GM23248 (cell line): ENCODE data around the gene NHP2.

Experiments used
- EZH2 ChIP-seq: fragments of 200-600 bp; sonication (generic); IDR thresholded peaks from 2 replicates; pipeline ENCODE4 v1.6.1; 2018; ENCODE audit warnings: antibody characterized with exemption, mild to moderate bottlenecking; ENCODE audit not compliant: insufficient read depth, poor library complexity, severe bottlenecking
- EZH2phosphoT487 ChIP-seq: fragments of 200-600 bp; sonication (generic); IDR thresholded peaks from 2 replicates; pipeline ENCODE4 v1.6.1; 2018; ENCODE audit warnings: antibody characterized with exemption, moderate library complexity, mild to moderate bottlenecking, low read depth; ENCODE audit not compliant: insufficient read depth

- no peak for TF ChIP-seq EZH2
- no peak for TF ChIP-seq EZH2phosphoT487
Observed at GRCh38 chr5:178137991-178138390, 15.7 kb downstream of the NHP2 start.
